HG02798 (cell line): Measurements from ENCODE around the gene KIF26A.

Source experiments
- ATAC-seq: cut with Tn5 transposase; IDR thresholded peaks from one replicate; pipeline ENCODE4 v1.9.1; 2021; ENCODE audit warnings: mild to moderate bottlenecking; ENCODE audit not compliant: unreplicated experiment, poor library complexity

KIF26A gene

DNA sequence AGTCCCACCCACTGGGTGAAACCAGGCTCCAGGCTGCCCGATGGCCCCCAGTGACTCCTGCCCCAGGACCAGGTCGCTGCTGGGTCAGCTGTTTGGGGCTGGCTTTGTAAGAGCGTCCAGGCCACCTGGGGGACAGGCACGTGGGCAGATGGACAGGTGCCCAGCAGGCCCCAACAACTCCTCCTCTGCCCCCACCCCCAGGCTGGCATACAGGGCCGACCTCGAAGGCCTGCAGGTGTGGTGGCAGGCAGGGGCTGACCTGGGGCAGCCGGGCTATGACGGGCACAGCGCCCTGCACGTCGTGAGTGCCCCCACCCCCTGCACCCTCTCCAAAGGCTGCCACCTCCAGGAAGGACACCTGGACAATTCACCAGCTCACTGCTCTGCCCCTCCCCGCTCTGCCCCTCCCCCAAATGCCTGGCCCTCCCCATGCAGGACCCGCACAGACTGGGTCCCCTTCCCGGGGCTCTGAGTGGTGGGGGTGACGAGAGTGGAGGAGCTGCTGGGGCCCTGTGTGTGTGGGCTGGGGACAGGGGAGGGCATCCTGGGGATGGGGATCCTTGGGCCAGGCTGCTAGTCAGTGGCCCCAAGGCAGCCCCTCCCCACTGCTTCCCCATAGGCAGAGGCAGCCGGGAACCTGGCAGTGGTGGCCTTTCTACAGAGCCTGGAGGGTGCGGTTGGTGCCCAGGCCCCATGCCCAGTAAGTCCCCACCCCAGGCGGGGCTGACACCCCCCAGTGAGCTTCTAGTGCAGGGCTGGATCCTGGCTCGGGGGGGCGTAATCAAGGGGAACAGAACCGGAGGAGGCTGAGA, 26.9 kb upstream of the KIF26A start:
- no peak for ATAC-seq

DNA sequence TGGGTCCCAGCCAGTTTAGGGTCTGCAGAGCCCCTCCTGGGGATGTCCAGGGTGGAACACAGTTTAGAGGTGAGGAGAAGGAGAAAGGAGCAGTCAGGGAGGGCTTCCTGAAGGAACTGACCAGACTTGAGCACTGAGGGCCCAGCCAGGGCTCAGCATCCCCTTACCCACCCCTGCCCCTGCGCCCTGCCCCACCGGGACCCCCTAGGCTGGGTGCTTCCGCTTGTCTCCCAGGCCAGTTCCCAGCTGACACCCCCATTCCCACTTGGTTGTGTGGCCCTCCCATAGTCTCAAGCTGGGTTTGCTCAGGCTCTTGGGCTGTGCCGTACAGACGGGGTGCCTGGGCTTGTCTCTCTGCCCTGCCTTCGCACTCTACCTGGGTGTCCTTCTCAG, 26.3 kb upstream of the KIF26A start:
- ATAC-seq = no peak

DNA sequence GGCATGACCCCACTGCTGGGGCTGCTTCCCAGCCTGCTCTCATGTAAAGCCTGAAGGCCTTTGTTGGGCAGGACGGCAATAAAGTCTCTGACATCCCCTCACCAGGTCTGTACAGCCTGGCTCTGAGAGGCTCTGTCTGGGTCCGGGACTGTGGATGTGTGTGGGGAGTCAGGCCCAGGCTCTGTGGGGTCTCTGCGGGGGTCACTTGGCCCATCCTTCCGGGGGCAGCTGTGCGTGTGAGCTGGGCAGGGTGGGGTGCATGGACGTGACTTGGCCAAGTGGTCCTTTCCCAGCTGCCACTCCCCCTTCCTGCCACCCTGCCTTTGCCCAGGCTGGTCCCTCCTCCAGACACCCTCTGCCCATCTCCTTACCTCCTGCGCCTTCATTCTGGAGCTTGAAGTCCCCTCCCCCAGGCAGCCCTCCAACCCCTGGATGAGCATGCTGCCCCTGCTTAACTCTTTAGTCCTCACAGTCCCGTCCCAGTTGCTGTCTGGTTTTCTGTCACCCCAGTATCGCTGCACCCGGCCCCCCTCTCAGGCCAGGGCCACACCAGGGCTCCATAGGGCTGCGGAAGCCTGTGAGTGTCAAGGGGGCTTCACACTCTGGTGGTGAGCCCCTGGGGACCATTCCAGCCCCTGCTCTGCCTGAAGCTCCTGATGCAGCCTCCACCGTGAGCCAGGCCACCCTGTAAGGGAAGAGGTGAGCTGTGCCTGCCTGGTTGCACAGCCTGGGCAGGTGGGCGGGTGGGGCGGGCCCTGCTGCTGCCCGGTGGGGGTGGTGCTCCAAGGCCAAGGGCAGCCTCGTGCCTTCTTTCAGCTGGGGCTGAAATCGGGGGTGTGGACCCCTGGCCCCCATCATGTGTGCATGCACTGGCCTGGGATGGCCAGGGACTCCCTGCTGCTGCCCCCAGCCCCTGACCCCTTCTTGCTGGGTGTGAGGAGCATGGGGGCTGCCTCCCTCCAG, 25.5 kb upstream of the KIF26A start:
- no peak for ATAC-seq

DNA sequence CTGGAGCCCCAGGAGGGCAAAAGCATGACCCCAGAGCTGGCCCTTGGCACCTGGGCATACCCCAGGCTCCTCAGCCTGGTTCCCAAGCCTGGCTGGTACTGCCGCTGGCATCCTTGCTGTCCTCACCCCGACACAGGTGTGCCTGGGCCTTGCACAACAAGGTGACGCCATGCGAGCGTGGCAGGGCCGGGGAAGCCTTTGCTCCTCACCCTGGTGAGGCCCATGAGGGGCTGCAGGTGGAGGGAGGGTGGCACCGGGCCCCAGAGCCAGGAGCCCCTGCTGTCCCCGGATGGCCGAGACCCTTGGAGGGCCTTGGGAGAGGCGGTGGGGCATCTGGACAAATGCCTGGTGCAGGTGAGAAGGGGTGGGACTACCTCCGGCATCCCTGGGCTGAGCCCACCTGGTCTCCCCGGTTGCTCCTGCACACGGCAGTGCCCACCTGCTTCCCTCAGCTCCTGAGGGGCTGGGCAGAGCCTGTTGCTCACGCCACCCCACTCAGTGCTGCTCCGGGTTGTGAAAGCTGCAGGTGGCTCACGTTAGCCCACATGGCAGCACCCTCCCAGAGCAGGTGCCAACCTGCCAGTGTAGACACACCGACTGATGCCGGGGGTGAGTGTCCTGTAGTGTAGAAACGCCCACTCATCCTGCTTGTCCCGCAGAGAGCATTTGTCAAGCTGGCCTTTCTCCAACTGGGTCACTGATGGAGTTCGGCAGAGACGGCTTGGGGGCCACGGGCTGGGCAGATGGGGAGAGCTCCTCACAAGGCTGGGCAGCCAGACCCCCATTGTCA, 24.6 kb upstream of the KIF26A start:
- no peak for ATAC-seq

DNA sequence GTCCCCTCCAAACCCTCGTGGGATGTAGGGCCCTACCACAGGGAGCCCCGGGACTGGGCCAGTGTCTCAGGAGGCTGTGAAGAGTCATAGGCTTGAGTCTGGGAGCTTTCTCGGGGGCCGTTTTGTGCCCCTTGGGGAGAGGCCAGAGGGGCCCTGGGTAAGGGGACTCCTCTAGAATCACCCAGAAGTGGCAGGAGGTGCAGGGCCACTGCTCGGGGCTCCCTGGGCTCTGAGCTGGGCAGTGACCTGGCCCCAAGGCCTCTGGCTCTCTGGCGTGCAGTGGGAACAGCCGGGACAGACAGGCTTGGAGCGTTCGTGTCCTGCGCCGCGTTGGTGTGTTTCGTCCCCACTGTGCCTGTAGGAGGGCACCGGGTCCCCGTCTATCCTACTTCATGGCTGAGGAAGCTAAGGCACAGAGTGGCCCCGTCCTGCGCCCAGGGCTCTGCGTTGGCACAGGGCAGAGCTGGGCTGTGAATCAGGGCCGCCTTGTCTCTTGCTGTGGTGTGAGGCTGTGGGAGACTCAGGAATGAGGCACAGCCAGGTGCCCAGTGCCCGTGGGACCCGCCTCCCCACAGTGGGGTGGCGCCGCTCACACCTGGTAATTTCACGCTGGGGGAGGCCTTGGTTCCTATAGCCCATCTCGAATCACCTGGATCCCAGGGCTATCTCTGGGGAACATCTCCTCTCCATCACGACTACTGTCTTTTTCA, 23.8 kb upstream of the KIF26A start:
- ATAC-seq = no peak

GRCh38 chr14:104115131-104115600, 23.2 kb upstream of the KIF26A start:
- no peak for ATAC-seq

DNA sequence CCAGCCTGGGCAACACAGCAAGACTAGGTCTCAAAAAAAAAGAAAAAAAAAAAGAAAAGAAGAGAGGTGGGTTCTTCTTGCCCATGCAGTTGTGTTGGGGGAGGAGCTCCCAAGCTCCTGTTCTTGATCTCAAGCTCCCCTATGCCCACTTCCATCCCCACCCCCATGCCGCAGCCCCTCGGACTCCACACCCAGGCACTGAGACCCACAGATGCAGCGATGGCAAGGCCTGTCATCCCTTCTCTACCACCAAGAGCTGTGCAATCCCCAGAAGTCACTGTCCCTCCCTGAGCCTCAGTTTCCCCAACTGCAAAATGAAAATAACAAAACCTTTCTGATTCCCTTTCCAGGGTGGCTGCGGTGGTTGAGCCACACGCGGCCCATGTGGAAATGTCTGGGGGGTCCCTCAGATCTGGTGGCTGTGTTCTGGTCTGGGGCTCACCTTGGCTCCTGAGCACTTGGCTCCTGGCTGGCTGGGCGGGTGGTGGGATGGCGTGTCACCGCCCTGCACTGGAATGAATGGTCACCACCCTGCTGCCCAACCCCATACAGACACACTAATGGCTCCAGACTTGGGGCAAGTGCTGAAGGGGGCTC, 22.6 kb upstream of the KIF26A start:
- no peak for ATAC-seq

GRCh38 chr14:104116288-104116755, 22.1 kb upstream of the KIF26A start:
- no peak for ATAC-seq

DNA sequence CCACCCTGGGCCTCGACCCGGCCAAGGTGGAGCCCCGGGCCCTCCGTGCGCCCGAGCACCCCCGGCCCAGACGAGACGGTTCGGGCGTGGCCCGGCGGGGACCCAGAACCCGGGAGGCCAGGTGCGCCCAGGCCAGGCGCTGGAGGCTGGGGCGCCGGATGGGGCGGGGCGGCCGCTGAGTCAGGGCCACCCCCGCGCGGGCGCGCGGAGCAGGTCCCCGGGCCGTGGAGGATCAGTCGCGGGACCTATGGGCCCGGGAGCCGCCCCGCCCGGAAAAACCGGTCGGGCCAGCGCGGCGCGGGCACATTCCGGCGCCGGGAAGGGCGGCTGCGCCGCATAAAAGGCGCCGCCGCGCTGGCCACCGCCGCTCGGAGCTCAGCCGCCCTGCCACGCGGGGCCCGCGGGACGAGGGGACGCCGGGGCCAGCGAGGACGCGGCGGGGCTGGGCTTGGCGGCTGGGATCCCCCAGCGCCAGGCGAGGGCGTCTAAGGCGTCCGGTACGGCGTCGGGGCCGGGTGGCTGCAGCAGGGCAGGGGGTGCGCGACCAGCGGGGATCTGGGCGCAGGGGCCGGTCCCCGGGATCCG, 21.5 kb upstream of the KIF26A start:
- no peak for ATAC-seq

- ATAC-seq = no peak
These were observed 20.9 kb upstream of the KIF26A start for GRCh38 chr14:104117341-104118005.

GRCh38 chr14:104118006-104118844, 20.2 kb upstream of the KIF26A start:
- ATAC-seq = no peak

DNA sequence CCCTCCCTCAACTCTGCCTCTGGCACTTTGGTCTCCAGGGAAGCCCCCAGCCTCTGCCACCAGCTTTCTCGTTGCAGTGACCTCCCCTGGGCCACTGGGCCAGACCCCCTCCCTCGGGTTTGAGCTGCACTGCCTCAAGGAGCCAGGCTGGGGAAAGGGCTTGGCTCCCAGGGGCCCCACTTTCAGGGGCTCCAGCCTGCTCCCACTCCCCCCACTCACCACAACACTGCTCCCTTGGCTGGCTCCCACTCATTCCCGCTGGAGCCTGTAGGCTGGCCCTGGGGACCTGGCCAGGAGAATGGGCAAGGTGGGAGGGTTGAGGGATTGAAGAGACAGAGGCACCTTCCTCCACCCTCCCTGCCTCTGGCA, 19.3 kb upstream of the KIF26A start:
- ATAC-seq = no peak

DNA sequence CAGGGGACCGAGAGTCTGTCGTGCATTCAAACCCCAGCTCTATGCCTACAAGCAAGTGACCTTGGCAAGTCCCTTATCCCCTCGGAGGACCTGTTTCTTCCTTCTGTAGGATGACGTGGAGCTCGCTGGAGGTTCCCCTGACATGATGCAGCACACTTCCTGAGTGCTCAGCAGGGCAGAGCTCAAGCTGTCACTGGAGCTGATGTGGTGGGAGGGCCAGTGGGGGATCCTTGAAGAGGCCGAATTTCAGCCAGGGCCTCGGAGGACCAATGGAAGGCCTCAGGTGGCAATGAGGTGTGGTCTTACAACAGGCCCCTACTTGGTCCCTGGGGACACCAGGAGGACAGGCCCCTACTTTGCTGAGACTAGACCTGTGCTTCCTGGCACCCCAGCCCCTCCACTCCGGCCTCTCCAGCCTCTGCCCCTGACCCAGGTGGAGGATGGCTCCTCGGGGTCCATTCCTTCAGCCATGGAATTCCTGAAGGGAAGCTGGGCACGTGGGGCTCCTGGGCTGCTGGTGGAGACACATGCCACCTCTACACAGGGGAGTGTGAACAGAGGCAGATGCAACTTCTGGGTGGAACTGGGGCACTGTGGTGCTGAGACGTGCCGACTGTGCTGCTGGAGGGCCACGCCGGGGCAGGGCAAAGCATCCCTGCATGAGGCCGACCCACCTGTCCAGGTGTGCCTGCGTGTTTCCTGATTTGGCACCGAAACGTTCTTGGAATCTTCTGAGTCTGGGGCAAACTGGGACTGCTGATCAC, 18.7 kb upstream of the KIF26A start:
- no peak for ATAC-seq

- ATAC-seq = no peak
These were observed 18.1 kb upstream of the KIF26A start for GRCh38 chr14:104120281-104120741.

DNA sequence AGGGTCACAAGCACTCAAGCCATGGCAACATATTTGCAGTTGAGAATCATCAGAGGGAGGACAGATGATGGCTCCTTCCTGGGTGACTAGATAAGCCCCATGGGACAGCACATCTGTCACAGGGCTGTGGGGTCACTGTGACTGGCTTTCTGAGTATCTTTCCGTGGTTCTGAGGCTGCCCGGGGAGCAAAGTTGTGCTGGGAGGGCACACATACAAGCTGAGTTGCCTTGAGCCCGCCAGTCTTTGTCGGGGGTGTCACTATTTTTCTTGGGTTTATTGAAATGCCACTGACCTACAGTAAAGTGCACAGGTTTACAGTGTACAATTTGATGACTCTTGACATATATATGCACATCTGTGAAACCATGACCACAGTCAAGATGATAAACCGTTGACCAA, 17.2 kb upstream of the KIF26A start:
- no peak for ATAC-seq

- ATAC-seq = no peak
These were observed 14.5 kb upstream of the KIF26A start for GRCh38 chr14:104123879-104124278.

DNA sequence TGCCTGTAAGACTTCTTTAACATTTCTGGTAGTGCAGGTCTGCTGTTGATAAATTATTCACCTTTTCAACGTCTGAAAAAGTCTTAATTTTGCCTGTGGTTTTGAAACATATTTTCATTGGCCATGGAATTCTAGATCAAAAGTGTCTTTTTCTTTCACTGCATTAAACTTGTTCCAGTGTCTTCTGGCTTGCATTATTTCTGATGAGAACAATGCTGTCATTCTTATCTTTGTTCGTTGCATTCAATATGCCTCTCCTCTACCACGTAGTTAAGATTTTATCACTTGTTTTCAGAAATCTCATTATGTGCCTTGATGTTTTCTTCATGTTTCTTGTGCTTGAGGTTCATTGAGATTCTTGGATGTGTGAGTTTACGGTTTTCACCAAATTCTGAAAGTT, 13.4 kb upstream of the KIF26A start:
- no peak for ATAC-seq
